ENCODE data around the gene MPRIP. TPM values are rescaled to one million over a fixed set of nuclear protein-coding genes. Genes with fewer than 3 reads are reported as not detected.

Gene MPRIP
- polyA plus RNA-seq, 1 of the 3 experiments (the other 2 are of a cell fraction), result 64.4 TPM

GRCh38 chr17:17084317-17084835 lies 42.1 kb downstream of the MPRIP start:
- POLR2A ChIA-PET, result no interaction called here
- peaks cover 0 to 14% of the 10 kb centered on the region in 2 experiments; a peak in 1 of 4 replicates for H3K4me1 ChIP-seq (ENCODE audit: control insufficient read depth in 1 of 2, insufficient read depth in 2 of 2, low read depth in 1 of 2, low read length in 1 of 2)
- H3K4me3 ChIP-seq (ENCODE audit: low read depth in 2 of 2, low read length in 1 of 2), result no peak overlapping the region
- peaks cover 91% of the 10 kb centered on the region for H4K20me1 ChIP-seq (ENCODE audit: insufficient read depth)
- no peak for DNase-seq
- H3K27me3 ChIP-seq (ENCODE audit: insufficient read depth), result no peaks in the 10 kb centered on the region
- peaks cover 93% of the 10 kb centered on the region for H3K79me2 ChIP-seq (ENCODE audit: insufficient read depth)
- no peaks in the 10 kb centered on the region for H3K9me3 ChIP-seq
- no peak overlapping the region for H3K4me2 ChIP-seq
- no peaks in the 10 kb centered on the region for H3K9me2 ChIP-seq
- peaks cover 12 to 14% of the 10 kb centered on the region in 2 experiments for H3K36me3 ChIP-seq (replicated peaks in 1 of 2; ENCODE audit: control insufficient read depth in 1 of 2, insufficient read depth in 2 of 2, low read length in 1 of 2)
- H2AFZ ChIP-seq (ENCODE audit: low read depth), result no peak overlapping the region
- TF ChIP-seq MAX (IDR thresholded peaks at IDR 0.05; ENCODE audit: low read depth), result no peak
- TF ChIP-seq GABPA (IDR thresholded peaks at IDR 0.05; ENCODE audit: low read depth), result no peak
- TF ChIP-seq FOSL2 (IDR thresholded peaks at IDR 0.05; ENCODE audit: borderline replicate concordance, low read depth), result no peak
- TF ChIP-seq MXI1 (IDR thresholded peaks at IDR 0.05; ENCODE audit: low read depth, low read length), result no peak
- TF ChIP-seq PBX3 (IDR thresholded peaks at IDR 0.05), result no peak
- TF ChIP-seq TAF1 (IDR thresholded peaks at IDR 0.05; ENCODE audit: borderline replicate concordance, low read depth, low read length), result no peak
- no peak for TF ChIP-seq JUND (IDR thresholded peaks at IDR 0.05)
- no peak for TF ChIP-seq REST (IDR thresholded peaks at IDR 0.05; ENCODE audit: low read depth, low read length)
- TF ChIP-seq GATA2 (CRISPR knock-in tag; IDR thresholded peaks at IDR 0.05), result no peak
- TF ChIP-seq EP300 (IDR thresholded peaks at IDR 0.05; ENCODE audit: borderline replicate concordance in 1 of 2, low read depth in 1 of 2, low read length in 1 of 2), result no peak
- no peak for TF ChIP-seq NFIC (IDR thresholded peaks at IDR 0.05; ENCODE audit: borderline replicate concordance)
- no peak for TF ChIP-seq YY1 (IDR thresholded peaks at IDR 0.05; ENCODE audit: low read depth)
- no peak for TF ChIP-seq RXRA (IDR thresholded peaks at IDR 0.05; ENCODE audit: borderline replicate concordance, low read depth)
- TF ChIP-seq IRF3 (IDR thresholded peaks at IDR 0.05; ENCODE audit: low read depth, low read length), result no peak
- TF ChIP-seq POLR2AphosphoS5 (IDR thresholded peaks at IDR 0.05; ENCODE audit: low read depth, low read length), result no peak
- no peak for TF ChIP-seq ZBTB33 (IDR thresholded peaks at IDR 0.05; ENCODE audit: borderline replicate concordance, low read depth)
- TF ChIP-seq FOXM1 (IDR thresholded peaks at IDR 0.05; ENCODE audit: low read depth), result no peak
- TF ChIP-seq SMC3 (IDR thresholded peaks at IDR 0.05; ENCODE audit: low read depth, low read length), result no peak
- CTCF ChIA-PET, result interaction anchor here (0.8 to 1.1 kb wide), 2 partner anchors 10 to 14 kb away, joined by 3 read pairs; no protein-coding TSS in a partner anchor
- H3K9ac ChIP-seq, result no peak overlapping the region
- no peak overlapping the region for H3K27ac ChIP-seq (ENCODE audit: low read depth in 2 of 2, low read length in 1 of 2)
- WGBS (ENCODE audit: low lambda C conversion rate), result 98% methylated on average over 9 of the region's 9 CpGs
- no peaks in the 10 kb centered on the region for H3F3A ChIP-seq (replicated peaks; ENCODE audit: insufficient read depth)
